Limb (tissue), 2 donors: ENCODE results near the gene LITAF.
"Not testable (repeated sequence)": the region's sequence is repeated elsewhere in the genome, so short reads cannot be mapped to it uniquely, and the experiment has no call there.

Experiments
- DNase-seq, 2 donors: peaks; one replicate each; pipeline ENCODE4 v3.0.0-alpha.2; 2016; ENCODE audit errors: extremely low spot score in 2 of 2

LITAF gene

DNA sequence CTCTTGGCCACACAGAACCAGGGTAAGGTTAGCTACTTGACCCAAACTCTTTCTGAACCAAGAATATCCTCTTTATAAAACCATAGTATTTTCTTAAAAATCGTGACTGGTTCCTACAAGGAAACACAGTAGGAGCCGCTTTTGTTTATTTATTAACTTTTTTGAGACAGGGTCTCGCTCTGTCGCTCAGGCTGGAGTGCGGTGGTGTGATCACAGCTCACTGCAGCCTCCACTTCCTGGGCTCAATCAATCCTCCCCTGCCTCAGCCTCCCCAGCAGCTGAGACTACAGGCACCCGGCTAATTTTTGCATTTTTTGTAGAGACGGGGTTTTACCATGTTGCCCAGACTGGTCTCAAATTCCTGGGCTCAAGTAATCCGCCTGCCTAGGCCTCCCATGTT is 14.7 kb upstream of the LITAF start:
- no peak for DNase-seq

DNA sequence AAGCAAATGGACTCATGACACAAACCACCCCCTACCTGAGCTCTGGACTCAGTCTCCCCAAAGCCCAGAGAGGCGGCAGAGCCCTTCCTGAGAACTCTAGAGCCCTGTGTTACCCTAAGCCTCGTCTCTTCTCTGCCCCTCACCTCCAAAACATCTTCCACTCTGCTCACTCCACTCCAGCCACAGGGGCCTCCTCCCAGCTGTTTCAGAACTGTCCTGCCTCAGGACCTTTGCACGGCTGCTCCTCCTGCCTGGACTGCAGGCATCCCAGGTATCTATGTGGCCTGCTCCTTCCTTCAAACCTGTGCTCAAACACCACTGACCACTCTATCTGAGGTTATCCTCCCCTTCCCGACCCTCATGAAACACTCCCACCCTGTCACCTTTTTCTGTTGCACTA is 12.9 kb upstream of the LITAF start:
- no peak for DNase-seq

DNA sequence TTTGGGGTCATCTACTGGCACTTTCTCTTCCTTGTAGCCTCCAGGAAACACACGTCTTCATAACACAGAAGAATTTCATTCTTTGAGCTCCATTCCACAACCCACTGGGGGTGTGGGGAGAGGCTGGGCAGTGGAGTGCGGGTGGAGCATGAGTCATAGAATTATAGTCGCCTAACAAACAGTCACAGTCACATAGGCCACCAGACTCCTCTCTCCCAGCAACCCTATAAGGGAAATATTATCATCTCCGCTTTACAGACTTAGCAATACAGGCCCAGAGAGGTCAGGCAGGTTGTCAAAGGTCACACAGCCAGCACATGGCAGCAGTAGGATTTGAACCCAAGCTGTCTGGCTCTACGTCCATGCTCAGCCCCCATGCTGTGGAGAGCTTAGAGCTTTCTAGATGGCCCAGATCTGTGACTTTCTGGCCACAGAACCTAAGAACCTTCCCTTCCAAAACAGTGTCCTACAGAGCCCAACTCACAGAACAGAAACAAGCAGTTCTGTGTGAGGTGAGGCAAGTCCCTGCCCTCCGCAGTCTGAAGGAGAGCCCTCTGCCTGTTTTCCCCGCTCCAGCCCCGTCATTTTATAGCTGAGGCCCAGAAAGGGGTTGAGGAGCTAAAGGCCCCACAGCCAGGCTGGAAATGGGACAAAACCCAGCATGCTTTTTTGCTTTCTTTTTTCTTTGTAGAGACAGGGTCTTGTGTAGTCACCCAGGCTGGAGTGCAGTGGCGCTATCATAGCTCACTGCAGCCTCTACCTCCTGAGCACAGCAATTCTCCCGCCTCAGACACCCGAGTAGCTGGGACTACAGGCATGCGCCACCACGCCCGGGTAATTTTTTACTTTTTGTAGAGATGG is 10.7 kb upstream of the LITAF start:
- peak; percentile 70 to 81 for DNase-seq

DNA sequence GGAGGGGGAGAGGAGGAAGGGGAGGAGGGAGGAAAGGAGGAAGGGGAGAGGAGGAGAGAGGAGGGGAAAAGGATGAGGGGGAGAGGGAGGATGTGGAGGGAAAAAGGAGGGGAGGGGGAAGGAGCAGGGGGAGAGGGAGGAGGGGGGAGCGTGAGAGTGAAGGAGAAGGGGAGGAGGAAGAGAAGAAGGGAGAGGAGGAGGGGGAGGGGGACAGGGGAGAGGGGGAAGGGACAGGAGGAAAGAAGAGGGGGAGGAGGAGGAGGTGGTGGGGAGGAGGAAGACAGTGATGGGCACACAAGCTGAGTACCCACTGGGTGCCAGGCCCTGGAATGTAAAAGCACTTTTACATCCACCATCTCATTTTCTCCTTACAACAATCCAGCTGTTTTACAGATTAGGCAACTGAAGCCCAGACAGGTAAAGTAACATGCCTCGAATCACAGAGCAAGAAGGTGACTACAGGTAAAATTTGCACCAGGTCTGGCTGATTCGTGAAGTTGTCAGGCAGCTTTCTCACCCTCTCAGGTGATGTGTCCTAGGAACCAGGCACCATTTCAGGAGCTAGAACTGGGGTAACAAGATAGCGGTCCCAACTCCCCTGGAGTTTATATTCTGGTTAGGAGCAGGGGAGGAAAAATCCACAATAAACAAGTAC is 10.0 kb upstream of the LITAF start:
- no peak for DNase-seq

DNA sequence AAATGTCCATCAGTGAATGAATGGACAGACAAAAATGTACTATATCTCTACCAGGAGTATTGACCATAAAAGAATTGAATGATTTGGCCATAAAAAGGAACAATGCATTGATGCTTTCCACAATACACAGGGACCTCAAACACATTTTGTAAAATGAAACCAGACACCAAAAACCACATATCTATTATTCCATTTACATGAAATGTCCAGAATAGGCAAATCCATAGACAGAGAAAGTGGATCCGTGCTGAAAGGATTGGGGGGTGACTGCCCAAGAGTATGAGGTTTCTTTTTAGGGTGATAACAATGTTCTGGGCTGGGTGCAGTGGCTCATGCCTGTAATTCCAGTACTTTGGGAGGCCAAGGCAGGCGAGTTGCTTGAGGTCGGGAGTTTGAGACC is 6.9 kb upstream of the LITAF start:
- no peak for DNase-seq

DNA sequence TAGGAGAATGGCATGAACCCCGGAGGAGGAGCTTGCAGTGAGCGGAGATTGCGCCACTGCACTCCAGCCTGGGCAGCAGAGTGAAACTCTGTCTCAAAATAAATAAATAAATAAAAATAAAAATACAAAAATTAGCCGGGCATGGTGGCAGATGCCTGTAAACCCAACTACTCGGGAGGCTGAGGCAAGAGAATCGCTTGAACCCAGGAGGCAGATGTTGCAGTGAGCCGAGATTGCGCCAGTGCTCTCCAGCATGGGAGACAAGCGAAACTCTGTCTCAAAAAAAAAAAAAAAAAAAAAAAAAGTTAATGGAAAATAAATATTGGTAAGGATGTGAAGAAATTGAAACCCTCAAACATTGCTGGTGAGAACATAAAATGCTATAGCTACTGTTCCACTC is 6.4 kb upstream of the LITAF start:
- not testable (repeated sequence) for DNase-seq

DNA sequence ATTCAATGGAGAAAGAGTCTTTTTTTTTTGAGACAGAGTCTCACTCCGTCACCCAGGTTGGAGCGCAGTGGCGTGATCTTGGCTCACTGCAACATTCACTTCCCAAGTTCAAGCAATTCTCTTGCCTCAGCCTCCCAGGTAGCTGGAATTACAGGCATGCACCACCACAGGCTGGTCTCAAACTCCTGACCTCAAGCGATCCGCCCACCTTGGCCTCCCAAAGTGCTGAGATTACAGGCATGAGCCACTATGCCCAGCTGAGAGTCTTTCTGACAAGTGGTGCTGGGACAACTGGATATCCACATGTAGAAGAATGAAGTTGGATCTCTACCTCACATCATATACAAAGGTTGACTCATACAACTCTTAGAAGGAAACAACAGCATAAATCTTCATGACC is 4.9 kb upstream of the LITAF start:
- DNase-seq, result not testable (repeated sequence)

DNA sequence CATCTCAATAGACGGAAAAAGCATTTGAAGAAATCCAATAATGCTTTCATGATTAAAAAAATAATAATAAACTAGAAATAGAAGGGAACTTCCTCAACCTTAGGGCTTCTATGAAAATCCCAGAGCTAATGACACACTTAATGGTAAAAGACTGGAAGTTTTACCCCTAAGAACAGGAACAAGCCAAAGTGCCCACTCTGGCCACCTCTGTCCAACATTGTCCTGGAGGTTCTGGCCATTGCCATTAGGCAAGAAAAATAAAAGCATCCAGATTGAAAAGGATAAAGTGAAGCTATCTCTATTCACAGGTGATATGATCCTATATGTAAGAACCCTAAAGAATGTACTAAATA is 2.5 kb upstream of the LITAF start:
- no peak for DNase-seq

DNA sequence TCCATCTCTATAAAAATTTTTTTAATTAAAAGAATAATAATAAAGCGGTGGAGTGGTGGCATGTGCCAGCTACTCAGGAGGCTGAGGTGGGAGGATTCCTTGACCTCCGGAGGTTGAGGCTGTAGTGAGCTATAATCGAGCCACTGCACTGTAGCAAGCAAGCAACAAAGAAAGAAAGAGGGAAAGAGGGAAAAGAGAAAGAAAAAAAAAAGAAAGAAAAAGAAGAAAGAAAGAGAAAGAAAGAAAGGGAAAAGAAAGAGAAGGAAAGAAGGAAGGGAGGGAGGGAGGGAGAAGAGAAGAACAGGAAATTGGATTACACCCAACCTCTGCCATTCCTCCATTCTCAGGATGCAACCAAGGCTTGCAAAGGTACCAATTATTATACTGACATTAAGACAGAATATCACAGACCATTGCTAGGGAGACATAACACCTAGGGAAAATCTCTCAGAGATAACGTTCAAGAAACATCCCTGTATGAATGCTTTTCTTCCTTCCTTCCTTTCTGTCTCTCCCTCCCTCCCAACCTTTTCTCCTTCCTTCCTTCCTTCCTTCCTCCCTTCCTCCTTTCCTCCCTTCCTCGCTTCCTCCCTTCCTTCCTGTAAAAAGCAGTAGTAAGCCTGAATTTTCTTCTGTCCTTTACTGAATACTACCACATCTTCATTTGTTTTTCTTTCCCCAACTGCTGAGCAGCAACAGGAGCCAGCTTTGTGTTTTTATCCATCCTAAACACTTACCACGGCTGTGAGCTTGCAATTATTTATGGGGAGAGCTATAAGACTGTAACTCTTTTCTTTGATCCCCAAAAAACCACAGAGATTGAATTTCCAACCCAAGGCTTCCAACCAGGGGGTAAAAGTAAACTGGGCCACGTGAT is 1.8 kb upstream of the LITAF start:
- no peak for DNase-seq

DNA sequence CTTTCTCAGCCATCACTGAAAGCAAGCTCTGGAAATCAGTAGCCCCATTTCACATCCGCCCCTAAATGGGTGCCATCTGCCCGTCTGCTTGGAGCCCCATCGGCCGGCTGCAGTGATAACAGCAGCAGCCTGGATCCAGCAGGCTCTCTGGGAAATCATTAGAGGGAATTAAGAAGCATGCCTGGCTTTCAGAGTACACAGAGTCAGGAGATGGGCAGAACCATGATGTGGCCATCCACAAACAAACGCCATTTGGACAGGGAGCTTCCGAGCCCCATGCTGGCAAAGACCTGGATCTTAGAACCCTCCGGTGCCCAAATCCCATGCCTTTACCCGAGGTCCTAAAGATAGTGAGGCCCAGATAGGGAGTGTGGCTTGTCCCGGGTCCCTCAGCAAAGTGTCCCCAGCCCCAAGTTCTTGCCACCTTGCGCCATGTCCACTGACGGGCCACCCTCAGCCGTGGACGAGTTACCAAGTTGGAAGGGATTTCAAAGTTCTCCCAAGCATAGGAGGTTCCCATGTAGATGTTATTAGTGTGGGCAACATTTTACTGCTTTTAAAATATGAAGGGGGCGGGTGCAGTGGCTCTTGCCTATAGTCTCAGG is 1.0 kb upstream of the LITAF start:
- DNase-seq, result no peak

DNA sequence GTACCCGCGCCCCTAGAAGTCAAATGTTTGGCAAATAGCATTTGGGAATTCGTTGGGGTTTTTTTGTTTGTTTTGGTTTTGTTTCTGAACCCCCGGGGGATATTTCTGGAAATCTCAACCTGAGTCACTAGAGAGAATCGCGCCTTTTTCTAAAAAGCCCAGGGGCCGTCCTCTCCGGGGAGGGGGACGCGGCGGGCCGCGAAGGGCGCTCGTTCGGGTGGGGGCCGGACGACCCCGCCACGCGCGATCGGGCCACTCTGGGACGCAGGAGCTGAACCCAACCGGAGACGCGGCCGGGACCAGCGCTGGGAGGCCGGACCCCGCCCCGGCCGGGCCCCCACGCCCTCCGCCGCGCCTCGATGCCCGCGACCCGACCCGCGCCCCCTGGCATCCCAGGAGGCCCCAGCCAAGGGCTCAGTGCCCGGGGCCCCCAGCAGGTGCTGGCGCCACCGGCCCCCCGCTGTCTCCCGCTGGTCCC is 302 bp downstream of the LITAF start:
- DNase-seq, result no peak

DNA sequence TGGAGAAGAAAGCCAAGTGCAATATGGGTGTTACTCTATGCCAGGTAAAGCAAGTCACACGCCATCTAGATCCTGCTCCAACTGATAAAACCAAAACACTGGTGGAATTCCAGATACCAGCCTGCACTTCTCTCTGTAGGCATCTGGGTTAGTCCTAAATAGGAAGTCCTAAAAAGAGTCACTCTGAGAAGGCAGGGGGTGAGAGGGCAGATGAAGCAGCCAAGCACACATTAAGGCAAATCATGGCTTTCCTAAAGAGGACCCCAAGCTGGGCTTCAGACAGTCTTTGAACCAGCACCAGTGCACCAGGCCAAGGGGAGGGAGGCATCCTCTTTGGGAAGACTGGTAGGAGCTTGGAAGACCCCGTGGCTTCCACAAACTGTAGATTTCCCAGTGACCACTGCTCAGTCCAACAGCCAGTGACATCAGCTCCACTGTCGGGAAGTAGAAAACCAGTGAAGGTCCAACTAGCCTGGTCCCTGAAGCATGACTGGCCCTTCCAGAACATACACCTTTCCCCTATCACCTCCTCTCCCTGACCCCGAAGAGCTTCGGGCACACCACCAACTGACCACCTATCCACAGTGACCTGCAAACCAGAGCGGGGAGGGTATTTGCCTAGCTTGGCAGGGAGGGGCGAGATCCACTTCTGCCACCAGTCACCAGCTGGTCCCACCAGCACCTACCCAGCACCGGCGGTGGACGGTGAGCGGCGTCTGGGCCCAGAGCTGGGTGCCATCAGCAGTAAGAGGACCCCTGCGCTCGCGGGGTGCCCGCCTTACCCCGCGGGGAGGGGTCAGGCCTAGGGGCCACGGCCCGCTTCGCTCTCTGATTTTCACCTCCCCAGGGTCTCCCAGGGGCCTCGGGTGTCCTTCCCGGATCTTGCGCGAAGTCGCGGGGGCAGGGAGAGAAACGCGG is 1.0 kb downstream of the LITAF start:
- peak in 1 of 2 donors; percentile 51 for DNase-seq

DNA sequence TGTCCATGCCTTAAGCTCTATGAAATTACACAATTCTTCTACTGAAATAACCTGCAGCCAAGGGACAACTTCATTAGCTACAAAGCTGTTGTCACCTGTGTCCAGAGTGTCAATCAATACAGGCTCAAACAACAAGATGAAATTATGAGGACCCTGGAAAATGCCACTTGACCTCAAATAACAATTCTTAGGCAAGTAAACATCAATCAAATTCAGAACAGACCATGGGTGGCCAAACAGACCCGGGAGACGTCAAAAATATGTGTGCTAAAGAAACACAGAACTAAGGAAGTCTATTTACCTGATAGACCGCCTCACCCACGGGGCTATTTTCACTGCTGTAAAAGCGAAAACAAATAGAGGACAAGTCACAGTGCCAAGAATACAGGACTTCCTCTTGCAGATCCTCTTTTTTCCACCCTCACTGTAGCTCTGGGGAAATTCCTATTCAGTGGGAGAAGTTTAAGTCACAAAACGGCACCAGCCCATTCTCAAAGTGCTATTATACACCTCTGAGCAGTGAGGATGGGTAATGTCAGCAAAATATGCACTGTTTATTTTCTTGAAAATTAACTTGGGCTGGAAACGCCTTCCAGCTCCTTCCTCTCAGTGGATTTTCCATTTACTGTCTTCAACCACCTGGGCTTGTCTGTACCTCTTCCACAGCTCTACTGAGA is 2.7 kb downstream of the LITAF start:
- DNase-seq, result no peak

DNA sequence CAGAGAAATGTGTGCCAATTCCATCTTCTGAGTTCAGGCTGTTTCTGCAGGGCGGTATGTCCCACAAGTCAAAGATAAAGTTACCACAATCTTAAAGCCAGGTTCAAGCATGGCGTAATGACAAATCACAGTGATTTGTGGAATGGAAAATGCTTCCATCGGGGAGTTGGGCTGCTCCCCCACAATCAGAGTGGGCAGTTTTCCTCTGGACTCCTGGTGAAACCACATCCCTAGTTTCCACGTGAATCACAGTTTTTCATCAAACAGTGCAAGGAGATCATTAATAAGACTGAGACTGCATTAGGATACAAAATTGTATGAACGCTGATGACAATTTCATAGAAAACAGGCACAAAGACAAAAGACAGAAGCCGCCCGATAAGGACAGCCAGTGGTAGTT is 3.6 kb downstream of the LITAF start:
- DNase-seq, result no peak

DNA sequence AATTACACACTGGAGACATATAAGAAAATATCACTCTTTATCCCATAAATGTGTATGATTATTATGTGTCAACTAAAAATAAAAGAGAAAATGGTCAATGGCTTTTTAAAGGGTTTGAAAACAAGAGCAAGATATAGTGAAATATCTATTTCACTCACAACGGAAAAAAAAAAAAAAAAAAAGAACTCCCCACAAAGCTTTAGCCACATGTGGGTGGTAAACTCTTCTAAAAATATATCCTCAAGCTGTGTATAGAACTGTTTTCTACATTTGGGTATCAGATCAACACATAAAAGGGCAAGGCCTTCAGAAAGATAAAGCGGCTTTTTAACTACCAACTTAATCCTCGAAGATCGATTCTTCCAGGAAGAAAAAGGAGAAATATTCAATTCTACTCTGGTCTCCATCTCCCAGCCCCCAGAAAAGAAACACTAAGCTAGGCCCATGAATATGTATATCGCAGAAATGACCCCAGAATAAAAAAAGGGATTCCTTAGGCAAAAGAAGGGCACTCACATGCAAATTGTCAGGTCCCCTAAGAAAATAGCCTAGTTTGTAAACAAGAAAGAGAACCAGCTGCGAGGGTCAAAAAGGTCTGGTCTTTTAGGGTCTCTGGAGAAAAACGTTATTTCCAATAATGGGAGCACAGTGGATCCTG is 4.4 kb downstream of the LITAF start:
- no peak for DNase-seq

DNA sequence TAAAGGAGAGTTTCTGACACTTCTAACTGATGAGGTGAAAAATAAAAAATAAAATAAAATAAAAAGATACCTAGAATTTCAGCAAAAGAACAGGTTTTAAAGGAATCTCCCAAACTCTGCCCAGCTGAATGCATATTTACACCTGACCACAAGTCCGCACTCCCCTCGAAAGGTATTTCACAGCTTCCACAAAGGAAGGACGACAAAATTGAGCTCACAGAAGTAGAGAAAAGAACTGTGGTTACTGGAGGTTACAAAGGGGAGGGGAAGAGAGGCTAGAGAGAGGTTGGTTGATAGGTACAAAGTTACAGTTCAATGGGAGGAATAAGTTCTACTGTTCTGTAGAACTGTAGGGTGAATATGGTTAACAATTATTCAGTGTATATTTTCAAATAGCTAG is 5.0 kb downstream of the LITAF start:
- no peak for DNase-seq

DNA sequence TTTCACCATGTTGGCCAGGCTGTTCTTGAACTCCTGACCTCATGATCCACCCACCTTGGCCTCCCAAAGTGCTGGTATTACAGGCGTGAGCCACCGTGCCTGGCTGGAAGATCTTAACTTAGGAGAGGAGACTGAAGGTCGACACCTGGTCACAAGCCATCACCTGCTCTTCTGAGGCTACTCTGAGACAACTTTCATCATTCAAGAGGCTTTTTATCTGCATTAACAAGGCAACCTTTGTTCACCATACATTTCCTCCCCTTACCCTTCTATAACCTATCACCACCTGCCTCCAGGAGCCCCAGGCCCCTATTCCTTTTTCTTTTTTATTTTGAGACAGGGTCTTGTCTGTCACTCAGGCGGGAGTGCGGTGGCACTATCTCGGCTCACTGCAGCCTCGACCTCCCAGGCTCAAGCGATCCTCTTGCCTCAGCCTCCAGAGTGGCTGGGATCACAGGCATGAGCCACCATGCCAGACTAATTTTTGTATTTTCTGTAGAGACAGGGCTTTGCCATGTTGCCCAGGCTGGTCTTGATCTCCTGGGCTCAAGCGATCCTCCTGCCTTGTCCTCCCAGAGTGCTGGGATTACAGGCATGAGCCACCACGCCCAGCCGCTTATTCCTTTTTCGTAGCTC is 6.2 kb downstream of the LITAF start:
- DNase-seq, result no peak

DNA sequence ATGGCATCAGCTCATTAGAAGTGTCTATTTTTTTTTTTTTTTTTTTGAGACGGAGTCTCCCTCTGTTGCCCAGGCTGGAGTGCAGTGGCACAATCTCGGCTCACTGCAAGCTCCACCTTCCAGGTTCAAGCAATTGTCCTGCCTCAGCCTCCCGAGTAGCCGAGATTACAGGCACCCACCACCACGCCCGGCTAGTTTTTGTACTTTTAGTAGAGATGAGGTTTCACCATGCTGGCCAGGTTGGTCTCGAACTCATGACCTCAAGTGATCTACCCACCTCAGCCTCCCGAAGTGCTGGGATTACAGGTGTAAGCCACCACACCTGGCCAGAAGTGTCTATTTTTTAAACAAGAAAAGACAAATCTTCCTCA is 9.4 kb downstream of the LITAF start:
- DNase-seq, result not testable (repeated sequence)
